GM18508 (cell line): ENCODE results near the gene MRFAP1L1.
"Not testable (repeated sequence)": the region's sequence is repeated elsewhere in the genome, so short reads cannot be mapped to it uniquely, and the experiment has no call there.

Experiments
- ATAC-seq: cut with Tn5 transposase; IDR thresholded peaks from one replicate; pipeline ENCODE4 v1.9.1; 2021; ENCODE audit warnings: moderate number of reproducible peaks; ENCODE audit not compliant: insufficient read depth, unreplicated experiment

The MRFAP1L1 gene

GRCh38 chr4:6739920-6740319 is 30.3 kb upstream of the MRFAP1L1 start:
- ATAC-seq: no peak

GRCh38 chr4:6734165-6734786 is 24.6 kb upstream of the MRFAP1L1 start:
- ATAC-seq: no peak

GRCh38 chr4:6733358-6734164 is 23.9 kb upstream of the MRFAP1L1 start:
- ATAC-seq: no peak

GRCh38 chr4:6732441-6733357 is 23.0 kb upstream of the MRFAP1L1 start:
- ATAC-seq: no peak

- no peak for ATAC-seq
These were observed 22.1 kb upstream of the MRFAP1L1 start for GRCh38 chr4:6731780-6732179.

- no peak for ATAC-seq
These were observed 21.6 kb upstream of the MRFAP1L1 start for GRCh38 chr4:6731318-6731675.

- no peak for ATAC-seq
These were observed 21.1 kb upstream of the MRFAP1L1 start for GRCh38 chr4:6730603-6731317.

GRCh38 chr4:6728320-6729029 is 18.8 kb upstream of the MRFAP1L1 start:
- ATAC-seq: no peak

- ATAC-seq: no peak
These were observed 18.2 kb upstream of the MRFAP1L1 start for GRCh38 chr4:6727943-6728250.

- no peak for ATAC-seq
These were observed 17.6 kb upstream of the MRFAP1L1 start for GRCh38 chr4:6727081-6727942.

- ATAC-seq: not testable (repeated sequence)
These were observed 15.8 kb upstream of the MRFAP1L1 start for GRCh38 chr4:6725427-6725961.

GRCh38 chr4:6724421-6725111 is 14.9 kb upstream of the MRFAP1L1 start:
- ATAC-seq: no peak

GRCh38 chr4:6723851-6724250 is 14.2 kb upstream of the MRFAP1L1 start:
- no peak for ATAC-seq

- ATAC-seq: no peak
These were observed 13.2 kb upstream of the MRFAP1L1 start for GRCh38 chr4:6722891-6723290.

- ATAC-seq: no peak
These were observed 11.5 kb upstream of the MRFAP1L1 start for GRCh38 chr4:6721121-6721520.

- ATAC-seq: no peak
These were observed 10.6 kb upstream of the MRFAP1L1 start for GRCh38 chr4:6720202-6720699.

- no peak for ATAC-seq
These were observed 10.0 kb upstream of the MRFAP1L1 start for GRCh38 chr4:6719611-6720179.
